Cortex of kidney (tissue), 1 donor: ENCODE results near the gene DICER1.
"Not testable (repeated sequence)": the region's sequence is repeated elsewhere in the genome, so short reads cannot be mapped to it uniquely, and the experiment has no call there.

Experiments
- DNase-seq: peaks from one replicate; lab custom pipeline; 2025; lab: John Stamatoyannopoulos, UW

The DICER1 gene

DNA sequence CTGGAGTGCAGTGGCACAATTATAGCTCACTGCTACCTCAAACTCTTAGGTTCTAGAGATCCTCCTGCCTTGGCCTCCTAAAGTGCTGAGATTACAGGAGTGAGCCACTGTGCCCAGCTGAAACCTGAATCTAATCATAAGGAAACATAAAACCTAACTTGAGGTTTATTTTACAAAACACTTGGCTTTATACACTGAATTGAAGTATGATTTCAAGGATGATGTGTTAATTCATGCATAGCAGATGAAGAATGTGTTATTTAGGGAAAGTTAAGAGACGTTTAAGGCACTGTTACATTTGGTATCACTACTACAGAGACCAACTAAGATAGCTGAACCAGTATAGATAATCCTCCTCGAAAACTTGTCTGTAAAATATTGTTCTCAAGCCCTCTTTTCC, 6.4 kb downstream of the DICER1 start:
- DNase-seq, result no peak

DNA sequence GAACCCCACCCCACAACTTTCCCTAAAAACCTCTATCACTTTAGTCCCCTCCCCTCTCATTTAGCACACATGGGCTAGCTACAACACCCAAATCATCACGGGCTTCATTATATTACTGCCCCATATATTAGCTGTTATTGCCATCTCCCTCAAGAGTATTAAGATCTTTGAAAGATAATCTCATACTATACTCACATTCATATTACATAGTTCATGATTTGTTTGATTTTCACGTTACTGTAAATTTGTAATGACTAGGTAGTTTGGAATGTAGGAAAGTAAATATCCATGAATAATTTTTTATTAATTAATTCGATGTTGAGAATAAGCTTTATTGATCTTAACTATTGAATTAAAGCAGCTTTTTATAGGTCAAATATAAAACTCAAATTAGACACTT, 7.9 kb downstream of the DICER1 start:
- DNase-seq, result no peak

DNA sequence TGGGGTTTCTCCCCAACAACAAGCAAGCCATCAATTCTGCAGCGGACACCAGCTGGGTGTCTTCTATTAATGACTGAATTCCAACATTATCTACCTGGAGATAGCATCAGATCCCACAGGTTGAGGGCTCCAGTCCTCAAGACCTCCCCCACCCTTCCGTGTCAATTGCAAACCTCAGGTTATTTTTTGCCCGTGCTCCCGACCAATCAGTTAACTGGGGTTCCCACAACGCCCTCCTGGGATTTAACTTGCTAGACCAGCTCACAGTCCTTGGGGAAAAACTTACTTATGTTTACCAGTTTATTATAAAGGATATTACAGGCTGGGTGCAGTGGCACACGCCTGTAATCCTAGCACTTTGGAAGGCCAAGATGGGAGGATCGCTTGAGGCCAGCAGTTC, 9.7 kb downstream of the DICER1 start:
- no peak for DNase-seq

DNA sequence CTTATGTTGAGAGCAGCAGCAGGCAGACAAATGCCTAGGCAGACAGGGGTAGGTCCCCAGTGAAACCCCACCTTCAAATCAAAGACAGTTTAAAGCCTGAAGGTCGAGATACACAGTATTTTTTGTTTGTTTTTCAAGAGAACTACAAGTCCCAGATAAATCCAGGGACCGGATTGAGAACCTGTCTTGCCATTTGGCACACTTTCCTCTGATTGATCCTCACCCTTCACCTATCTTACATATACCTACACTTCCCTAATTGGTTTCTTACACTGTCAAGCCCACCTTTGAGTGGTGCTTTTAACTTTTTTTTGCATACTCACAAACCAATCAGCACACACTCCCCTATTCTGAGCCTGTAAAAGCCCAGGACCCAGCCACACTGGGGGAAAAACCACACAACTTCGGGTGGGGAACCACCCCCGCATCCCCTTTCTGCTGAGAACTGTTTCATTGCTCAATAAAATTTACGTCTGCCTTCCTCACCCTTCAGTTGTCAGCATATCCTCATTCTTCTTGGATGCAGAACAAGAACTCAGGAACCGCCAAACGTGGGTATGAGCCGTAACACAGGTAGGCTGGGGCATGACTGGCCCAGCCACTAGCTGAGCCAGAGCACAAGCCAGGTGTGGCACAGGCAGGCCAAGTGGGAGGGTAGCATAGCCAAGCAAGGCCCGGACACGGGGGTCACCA, 11.1 kb downstream of the DICER1 start:
- no peak for DNase-seq

GRCh38 chr14:95144849-95145248, 12.5 kb downstream of the DICER1 start:
- DNase-seq, result no peak

- DNase-seq, result no peak
Observed at GRCh38 chr14:95143808-95144620, 13.3 kb downstream of the DICER1 start.

DNA sequence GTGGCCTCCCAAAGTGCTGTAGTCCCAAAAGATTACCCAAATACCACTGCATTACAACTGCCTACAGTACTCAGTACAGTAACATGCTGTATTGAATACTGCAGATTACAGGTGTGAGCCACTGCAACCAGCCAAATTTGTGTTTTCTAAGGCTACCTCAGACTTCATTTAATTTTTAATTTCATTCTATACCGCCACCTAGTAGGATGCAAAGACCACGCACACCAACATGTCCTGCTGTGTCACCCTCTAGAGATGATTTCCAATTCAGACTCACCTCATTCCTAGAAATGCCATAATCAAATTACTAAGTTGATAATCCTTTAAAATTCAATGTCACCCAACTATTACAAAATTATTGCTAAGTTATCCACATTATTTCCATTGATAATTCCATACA, 15.1 kb downstream of the DICER1 start:
- DNase-seq, result no peak

DNA sequence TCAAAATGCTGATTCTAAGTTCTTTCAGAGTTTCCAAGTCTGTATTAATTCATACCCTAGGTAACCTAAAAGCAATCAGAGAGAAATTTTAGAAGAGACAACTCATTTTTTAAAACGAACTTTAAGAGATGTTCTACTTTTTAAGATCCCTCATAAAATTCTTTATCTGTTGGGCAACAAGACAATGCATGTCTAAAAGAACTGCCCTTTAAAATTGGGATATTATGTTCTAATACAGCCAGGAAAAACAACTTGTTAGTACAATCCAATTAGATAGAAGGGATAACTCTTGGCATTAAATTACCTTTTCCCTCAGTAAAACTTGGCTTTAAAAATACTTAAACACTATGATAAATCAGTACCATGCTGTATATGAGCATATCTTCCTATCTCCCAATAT, 15.6 kb downstream of the DICER1 start:
- no peak for DNase-seq

GRCh38 chr14:95140060-95140858, 17.1 kb downstream of the DICER1 start:
- no peak for DNase-seq

DNA sequence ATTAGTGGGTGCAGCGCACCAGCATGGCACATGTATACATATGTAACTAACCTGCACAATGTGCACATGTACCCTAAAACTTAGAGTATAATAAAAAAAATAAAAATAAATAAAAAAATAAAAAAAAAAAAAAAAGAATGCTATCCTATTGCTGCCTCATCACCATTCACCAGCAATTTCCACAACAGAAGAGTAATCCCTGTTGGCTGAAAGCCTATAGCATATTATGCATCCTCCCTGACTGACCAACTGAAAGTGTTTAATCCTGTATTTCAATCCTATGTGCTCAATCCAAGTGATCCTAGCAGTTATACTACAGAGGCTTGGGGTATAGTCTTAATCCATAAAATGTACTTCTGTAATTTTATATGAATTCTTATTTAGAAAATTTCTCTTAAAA, 18.5 kb downstream of the DICER1 start:
- no peak for DNase-seq

- not testable (repeated sequence) for DNase-seq
Observed at GRCh38 chr14:95138455-95138854, 18.9 kb downstream of the DICER1 start.

DNA sequence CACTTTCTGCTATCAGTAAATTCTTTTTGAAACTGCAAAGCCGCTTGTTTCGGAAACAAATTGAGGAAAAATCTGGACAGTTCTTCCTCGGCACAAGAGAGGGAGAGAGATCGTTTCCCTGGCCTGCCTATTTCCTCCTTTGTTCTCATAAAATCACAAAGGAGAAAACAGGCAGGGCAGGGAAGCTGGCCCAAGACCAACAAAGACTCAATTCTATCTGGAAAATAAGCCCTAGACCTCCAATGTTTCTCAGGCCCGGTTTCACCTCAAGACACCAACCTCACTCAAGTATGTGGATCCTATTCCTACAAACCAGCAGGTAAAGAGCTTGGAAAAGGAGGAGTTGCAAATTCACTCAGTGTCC, 19.5 kb downstream of the DICER1 start:
- no peak for DNase-seq

DNA sequence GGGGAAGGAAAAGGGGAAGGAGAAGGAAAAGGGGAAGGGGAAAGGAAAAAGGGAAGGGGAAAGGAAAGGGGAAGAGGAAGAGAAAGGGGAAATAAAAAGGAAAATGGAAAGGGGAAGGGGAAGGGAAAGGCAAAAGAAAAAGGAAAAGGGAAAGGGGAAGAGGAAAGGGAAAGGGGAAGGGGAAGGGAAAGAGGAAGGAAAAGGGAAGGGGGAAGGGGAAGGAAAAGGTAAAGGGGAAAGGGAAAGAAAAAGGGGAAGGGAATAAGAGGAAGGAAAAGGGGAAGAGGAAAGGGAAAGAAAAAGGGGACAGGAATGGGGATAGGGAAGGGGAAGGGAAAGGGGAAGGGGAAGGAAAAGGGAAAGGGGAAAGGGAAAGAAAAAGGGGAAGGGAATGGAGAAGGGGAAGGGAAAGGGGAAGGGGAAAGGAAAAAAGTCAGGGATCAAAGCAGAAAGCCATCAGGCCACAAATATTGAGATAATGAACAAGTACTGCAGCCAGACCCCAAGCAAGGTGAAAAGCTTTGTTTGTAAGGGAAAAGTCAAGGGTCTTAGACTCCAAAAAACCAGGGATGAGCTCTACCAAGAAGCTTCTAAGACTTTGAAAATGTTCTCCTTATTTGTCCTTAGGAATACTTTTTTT, 20.0 kb downstream of the DICER1 start:
- no peak for DNase-seq

DNA sequence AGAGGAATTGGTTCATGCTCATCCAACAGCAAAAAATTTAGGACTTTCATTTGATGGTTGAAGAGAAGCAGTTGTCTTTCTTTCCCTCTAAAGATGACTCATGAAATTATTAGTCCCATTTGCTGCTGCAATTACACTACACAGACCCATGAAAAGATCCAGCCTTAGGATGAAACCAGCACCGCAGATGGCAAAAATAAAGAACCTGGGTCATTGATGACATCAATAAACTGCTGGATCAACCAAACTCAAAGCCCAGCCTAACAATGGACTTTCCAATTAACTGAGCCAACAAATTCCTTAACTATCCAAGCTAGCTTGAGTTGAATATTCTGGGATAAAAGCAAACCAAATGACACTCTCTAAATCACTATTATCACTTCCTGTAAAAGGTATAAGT, 20.7 kb downstream of the DICER1 start:
- DNase-seq, result no peak

DNA sequence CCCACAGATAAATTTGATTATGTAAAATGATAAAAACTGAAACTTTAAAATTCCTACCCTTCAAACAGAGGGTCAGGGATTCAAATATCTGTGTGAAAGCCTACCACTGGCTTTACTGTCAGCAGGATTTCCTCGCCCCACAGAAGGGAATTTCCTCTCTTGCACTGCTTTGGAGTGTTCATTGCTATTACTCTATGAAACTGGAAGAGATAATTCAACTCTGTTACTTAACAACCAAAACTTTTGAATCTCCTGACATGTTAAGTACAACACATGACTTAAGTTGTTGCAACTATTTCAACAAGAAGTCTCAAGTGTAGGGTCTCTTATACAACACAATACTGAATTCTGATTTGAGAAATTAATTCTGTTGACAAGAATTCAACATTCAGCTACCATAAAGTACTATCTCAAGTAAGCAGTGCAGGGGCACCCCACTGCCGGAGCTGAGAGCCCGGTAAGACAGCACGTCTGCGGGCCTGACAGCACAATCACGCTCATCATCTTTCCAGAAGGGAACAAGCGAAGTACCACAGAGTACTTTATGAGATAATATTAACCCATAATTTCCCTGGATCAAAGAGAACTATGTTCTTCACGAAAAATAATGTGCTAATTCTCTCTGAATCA, 22.9 kb downstream of the DICER1 start:
- DNase-seq, result no peak

DNA sequence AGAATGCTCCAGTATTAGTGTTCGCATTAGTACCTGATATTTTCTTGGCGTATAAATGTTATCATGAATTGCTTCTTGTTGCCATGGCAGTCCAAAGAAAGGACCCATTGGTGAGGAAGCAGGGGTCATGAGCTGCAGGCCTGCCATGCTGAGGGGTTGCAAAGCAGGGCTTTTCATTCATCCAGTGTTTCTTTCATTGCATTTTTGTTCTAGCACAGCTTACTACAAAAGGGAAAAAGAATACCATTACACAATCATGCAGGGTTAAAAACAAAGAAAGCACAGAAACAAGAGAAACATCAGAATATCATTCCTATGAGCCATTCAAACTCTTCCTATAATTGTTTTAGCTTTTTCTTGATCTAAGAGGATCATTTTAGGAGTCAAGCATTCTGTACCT, 24.0 kb downstream of the DICER1 start:
- DNase-seq, result no peak

DNA sequence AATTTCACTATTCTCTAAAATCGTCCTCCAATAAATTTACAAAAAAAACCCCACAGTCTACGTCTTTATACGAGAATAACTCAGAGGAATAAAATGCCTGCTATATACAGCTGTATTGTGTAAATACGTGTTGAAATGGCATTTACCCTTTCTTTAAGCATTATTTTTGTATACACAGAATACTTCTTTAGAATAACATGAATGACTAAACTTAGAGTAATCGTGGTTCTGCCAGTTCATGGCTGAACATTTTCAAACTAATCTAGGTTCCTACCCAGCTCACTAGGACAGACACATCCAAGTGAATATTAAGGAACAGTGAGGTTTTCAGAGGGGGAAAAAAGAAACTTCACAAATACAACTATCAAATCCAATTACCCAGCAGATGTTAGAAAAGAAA, 24.6 kb downstream of the DICER1 start:
- no peak for DNase-seq

DNA sequence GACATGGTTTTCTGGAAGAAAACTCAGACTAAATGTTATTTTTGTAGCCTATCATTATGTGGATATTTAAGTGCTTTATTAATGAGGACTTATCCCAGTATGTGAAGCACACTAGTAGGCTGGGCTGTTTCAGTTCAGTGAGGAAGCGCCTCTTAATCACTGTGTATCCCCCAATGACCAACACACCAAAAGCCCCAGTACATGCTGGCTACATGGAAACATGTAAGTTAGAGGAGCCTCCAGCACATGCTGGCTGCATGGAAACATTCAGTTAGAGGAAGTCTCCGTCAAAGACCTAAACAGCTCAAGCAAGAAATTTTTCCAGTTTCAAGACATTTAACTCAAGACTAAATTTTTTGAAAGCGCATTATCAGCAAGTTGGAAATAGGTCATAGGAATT, 26.8 kb downstream of the DICER1 start:
- DNase-seq, result no peak

- no peak for DNase-seq
Observed at GRCh38 chr14:95128140-95128539, 29.2 kb downstream of the DICER1 start.

DNA sequence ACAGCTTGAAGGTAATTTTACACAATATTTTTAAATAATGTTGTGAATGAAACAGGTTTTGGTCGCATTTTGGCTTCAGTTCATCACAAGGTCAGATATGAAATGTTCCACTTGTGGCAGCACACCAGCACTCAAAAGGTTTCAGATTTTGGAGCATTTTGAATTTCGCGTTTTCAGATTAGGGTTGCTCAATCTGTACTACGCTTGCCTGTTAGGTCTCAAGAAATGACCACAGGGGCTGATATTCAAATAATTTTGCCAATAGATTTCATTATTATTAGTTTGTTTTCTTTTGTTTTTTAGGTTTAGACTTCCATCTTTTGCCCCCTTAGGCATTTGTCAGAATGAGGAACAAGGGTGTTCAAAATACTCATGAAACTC, 29.8 kb downstream of the DICER1 start:
- no peak for DNase-seq

DNA sequence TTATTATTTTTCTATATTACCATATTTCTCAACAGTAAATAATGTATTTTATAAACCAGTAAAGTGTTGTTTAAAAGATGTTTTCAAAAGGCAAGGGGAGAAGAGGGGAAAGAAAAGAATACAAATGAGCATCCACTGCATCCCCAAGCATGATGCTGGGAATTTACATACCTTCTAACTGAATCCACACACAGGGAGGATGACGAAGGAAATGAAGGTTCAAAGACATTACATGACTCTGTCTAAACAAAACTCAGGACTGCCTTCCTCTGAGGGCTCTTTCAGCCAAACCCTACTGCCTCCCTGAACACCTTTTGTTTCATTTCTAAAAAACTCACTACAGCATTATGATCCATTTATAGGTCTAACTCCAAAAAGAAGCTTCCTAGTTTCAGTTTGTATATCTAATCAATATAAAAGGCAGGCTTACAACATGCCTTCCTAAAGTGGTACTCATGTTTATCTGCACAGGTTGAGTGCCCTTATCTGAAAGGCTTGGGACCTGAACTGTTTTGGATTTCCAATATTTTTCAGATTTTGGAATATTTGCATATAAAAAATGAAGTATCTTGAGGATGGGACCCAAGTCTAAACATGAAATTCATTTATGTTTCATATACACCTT, 30.3 kb downstream of the DICER1 start:
- DNase-seq, result no peak

DNA sequence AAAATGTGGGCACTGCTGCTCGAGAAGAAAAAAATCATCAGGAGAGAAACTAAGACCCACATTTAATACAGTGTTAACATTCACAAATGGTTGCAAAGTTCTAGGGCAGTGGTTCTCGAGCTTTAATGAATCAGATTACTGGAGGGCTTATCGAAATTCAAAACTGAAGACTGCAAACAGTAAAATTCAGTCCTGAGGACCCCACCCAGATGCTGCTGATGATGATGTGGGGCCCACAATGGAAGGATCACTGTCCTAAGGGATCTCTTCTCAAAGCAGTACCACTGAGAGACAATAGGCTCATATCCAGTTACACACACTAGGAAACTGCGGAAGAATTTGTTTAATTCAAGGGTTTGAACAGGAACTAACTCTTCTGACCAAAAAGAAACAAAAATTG, 31.4 kb downstream of the DICER1 start:
- no peak for DNase-seq
